Transverse colon (tissue), 4 donors: Measurements from ENCODE around the gene FCMR. TPM values are rescaled to one million over a fixed set of nuclear protein-coding genes. Genes with fewer than 3 reads are reported as not detected.

ENCODE experiments used
- DNase-seq: peaks from one replicate; pipeline ENCODE4 v3.0.0-alpha.2; 2019
- H3K27ac ChIP-seq, 4 donors: fragments of 200-600 bp; sonication (generic); 2 replicates each; pipeline ENCODE4 v1.5.1; 2016 to 2018; ENCODE audit warnings: inconsistent platforms in 4 of 4
- H3K27me3 ChIP-seq: fragments of 200-600 bp; sonication (generic); 2 replicates; pipeline ENCODE4 v1.5.1; 2017; ENCODE audit warnings: inconsistent platforms
- H3K36me3 ChIP-seq, 4 donors: fragments of 200-600 bp; sonication (generic); 2 replicates each; pipeline ENCODE4 v1.5.1; 2017 to 2019; ENCODE audit warnings: inconsistent platforms in 4 of 4
- H3K4me1 ChIP-seq, 4 donors: fragments of 200-600 bp; sonication (generic); 2 replicates each; pipeline ENCODE4 v1.5.1; 2017 to 2020; ENCODE audit warnings: inconsistent platforms in 4 of 4
- H3K4me3 ChIP-seq, 4 donors: fragments of 200-600 bp; sonication (generic); 1 replicate in 1 of 4; 2 replicates in 3 of 4; pipeline versions ENCODE4 v1.5.1 to v1.6.1; 2017 to 2019; ENCODE audit warnings: inconsistent platforms in 4 of 4
- H3K9me3 ChIP-seq, 2 donors: fragments of 200-600 bp; sonication (generic); 2 replicates each; pipeline ENCODE4 v1.5.1; 2017 to 2019; ENCODE audit warnings: inconsistent platforms in 2 of 2
- EP300 ChIP-seq: sonication (generic); formaldehyde crosslinking; IDR thresholded peaks from one replicate; pipeline ENCODE4 v1.6.1; 2017; ENCODE audit warnings: antibody characterized with exemption, low read depth
- POLR2A ChIP-seq: fragments of 450-650 bp; IDR thresholded peaks from one replicate; pipeline ENCODE4 v1.6.1; 2016; ENCODE audit warnings: antibody characterized with exemption, mild to moderate bottlenecking, moderate library complexity
- POLR2AphosphoS5 ChIP-seq, 3 donors: sonication (generic); formaldehyde crosslinking; IDR thresholded peaks; one replicate each; pipeline ENCODE4 v1.6.1; 2016; ENCODE audit warnings: antibody characterized with exemption in 3 of 3
- WGBS, 2 donors: methylation state at CpG; one replicate each; pipeline ENCODE4 v1.1.5; 2018; ENCODE audit warnings: low coverage in 1 of 2; 5-methylcytosine and 5-hydroxymethylcytosine counted together
- in situ Hi-C, 4 donors: fragments of 200-750 bp; cut with MboI; loops; one replicate each; pipeline versions ENCODE4 v1.15.0 to v1.15.1; 2017; ENCODE audit warnings: low sequenced_read_pairs in 3 of 4, low pct_ligation_motif_present in 1 of 4, low pct_unique_long_range_greater_than_20kb in 1 of 4
- intact Hi-C: fragments of 100-400 bp; cut with DNase I; formaldehyde crosslinking; loops from one replicate; pipeline ENCODE4 v1.15.1; 2023; ENCODE audit warnings: low total_unique reads
- total RNA-seq, 4 donors: library from RNA; depleted of rRNA; stranded (reverse); fragments of >200 nt; gene quantifications; one replicate each; pipeline ENCODE4 v1.1.0, GENCODE V29; 2016
- TF ChIP-seq, protein P1 (sequence below), 5 experiments: fragments of 200-600 bp in 3 of 5; fragments of 450-650 bp in 2 of 5; sonication (generic) in 3 of 5; IDR thresholded peaks; 1 replicate in 2 of 5; 2 replicates in 3 of 5; pipeline ENCODE4 v1.5.1; 2016 to 2017; ENCODE audit warnings: antibody characterized with exemption in 5 of 5, inconsistent platforms in 3 of 5, mild to moderate bottlenecking in 2 of 5, moderate library complexity in 1 of 5

Gene FCMR
- total RNA-seq, 4 donors from 2014 or later: 1.00 to 51.6 (median 15.9) TPM

DNA sequence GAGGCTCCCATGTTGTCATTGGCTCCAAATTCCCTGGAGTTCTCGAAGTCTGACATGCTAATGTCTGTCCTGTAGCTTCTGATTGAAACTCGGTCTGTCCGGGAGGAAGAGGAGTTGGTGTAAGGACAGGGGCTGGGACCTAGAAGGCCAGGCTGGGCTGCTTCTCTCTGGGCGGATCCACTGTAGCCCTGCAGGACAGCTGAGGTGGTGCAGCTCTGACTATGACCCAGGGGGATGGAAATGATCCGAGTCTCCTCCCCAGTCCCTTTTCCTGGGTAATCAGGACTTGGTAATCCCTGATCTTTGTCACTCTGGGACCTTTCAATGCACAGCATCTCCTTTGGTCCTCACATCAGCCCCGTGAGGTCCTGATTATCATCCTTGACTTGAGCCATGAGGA, 10.0 kb upstream of the FCMR start:
- TF ChIP-seq POLR2A (no peak), POLR2AphosphoS5 (IDR thresholded peaks at IDR 0.05) (no peak), EP300 (no peak)
- TF ChIP-seq, protein P1, sequence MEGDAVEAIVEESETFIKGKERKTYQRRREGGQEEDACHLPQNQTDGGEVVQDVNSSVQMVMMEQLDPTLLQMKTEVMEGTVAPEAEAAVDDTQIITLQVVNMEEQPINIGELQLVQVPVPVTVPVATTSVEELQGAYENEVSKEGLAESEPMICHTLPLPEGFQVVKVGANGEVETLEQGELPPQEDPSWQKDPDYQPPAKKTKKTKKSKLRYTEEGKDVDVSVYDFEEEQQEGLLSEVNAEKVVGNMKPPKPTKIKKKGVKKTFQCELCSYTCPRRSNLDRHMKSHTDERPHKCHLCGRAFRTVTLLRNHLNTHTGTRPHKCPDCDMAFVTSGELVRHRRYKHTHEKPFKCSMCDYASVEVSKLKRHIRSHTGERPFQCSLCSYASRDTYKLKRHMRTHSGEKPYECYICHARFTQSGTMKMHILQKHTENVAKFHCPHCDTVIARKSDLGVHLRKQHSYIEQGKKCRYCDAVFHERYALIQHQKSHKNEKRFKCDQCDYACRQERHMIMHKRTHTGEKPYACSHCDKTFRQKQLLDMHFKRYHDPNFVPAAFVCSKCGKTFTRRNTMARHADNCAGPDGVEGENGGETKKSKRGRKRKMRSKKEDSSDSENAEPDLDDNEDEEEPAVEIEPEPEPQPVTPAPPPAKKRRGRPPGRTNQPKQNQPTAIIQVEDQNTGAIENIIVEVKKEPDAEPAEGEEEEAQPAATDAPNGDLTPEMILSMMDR (IDR thresholded peaks at IDR 0.05): peak in 1 of 5 experiments; percentile 32
- Histone ChIP-seq H3K9me3 (no peaks in the 10 kb centered on the region), H3K4me3 (no peak overlapping the region), H3K27me3 (no peaks in the 10 kb centered on the region), H3K27ac (peak overlapping the region in 3 of 4 donors; percentile 14 to 78 (median 57)), H3K4me1 (peaks cover under 1 to 38% (median 5%) of the 10 kb centered on the region in 4 donors), H3K36me3 (peaks cover 0 to 16% (median 5%) of the 10 kb centered on the region in 4 donors)
- in situ Hi-C loops: no loop called here
- 81% methylated on average over 6 of the region's 6 CpGs; no CpG with 5 or more reads in 1 of the 2 donors for WGBS, 2 donors
- no peak for DNase-seq
- intact Hi-C loops: no loop called here

DNA sequence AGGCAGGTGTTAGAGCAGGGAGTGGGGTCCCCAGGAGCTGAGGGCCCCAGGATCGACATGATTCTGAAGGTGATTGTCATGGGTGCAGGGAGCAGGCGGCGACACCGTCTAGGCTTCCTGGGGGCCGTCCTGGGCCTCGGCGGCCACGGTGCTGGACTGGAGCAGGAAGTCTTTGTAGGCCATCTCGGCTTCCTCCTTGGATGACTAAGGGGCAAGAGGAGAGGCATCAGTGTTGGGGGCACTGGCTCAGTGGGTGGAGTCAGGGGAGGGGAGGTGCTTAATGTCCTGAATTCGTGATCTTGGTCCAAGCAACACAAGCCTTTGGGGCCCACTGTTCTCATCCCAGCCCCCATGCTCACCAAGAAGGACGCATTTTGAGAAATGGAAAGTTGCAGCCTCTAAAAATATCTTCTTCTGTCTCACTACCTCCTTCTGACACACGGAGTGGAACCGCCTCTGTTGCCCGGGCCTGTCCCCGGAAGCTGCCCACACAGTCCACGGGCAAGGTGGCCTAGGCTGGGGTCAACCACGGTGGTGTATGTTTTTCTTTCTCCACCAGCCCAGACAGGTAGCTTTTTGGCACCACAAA, 8.6 kb upstream of the FCMR start:
- in situ Hi-C loops (no loop called here), intact Hi-C loops (no loop called here)
- WGBS, 2 donors: 61 to 78% methylated on average over 7 to 17 of the region's 17 CpGs
- no peak for TF ChIP-seq EP300
- no peak for TF ChIP-seq POLR2AphosphoS5 (IDR thresholded peaks at IDR 0.05)
- no peak for TF ChIP-seq POLR2A
- TF ChIP-seq, protein P1 (IDR thresholded peaks at IDR 0.05): no peak
- H3K27ac ChIP-seq: peak overlapping the region; percentile 34 to 78 (median 50)
- no peak for DNase-seq
- no peak overlapping the region for H3K4me3 ChIP-seq
- peaks cover 0 to 16% (median 4%) of the 10 kb centered on the region in 4 donors for H3K36me3 ChIP-seq
- H3K9me3 ChIP-seq: no peaks in the 10 kb centered on the region
- H3K27me3 ChIP-seq: no peaks in the 10 kb centered on the region
- H3K4me1 ChIP-seq: peaks cover 5 to 49% (median 8%) of the 10 kb centered on the region in 4 donors

DNA sequence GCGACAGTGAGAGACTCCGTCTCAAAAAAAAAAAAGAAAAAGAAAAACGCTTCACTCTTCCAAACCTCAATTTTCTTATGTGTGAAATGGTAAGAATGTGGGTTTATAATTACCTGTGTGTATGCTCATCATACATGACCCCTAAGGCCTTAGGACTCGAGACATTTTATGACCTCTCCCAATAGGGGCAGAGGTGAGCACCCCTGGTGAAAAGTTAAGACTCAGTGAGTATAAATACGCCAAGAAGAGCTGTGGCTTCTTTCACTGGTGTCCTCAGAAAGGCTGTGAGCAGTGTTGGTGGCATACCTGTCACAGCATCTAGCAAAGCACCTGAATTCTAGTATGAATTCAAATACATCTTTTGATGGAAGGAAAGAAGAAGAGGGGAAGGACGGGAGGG, 7.8 kb upstream of the FCMR start:
- no peak overlapping the region for H3K4me3 ChIP-seq
- in situ Hi-C loops: no loop called here
- no peaks in the 10 kb centered on the region for H3K27me3 ChIP-seq
- H3K27ac ChIP-seq: peak overlapping the region; percentile 34 to 78 (median 50)
- peaks cover 5 to 55% (median 8%) of the 10 kb centered on the region in 4 donors for H3K4me1 ChIP-seq
- no peak for TF ChIP-seq POLR2A
- TF ChIP-seq, protein P1 (IDR thresholded peaks at IDR 0.05): no peak
- no peak for TF ChIP-seq POLR2AphosphoS5 (IDR thresholded peaks at IDR 0.05)
- no peak for TF ChIP-seq EP300
- peaks cover 0 to 16% (median 3%) of the 10 kb centered on the region in 4 donors for H3K36me3 ChIP-seq
- no peak for DNase-seq
- 70 to 77% methylated on average over 2 to 6 of the region's 6 CpGs for WGBS, 2 donors
- H3K9me3 ChIP-seq: no peaks in the 10 kb centered on the region
- intact Hi-C loops: no loop called here

GRCh38 chr1:206926286-206926685, 4.5 kb upstream of the FCMR start:
- WGBS, 2 donors: 50 to 63% methylated on average over 1 to 2 of the region's 2 CpGs
- no peaks in the 10 kb centered on the region for H3K9me3 ChIP-seq
- no peak for DNase-seq
- H3K27me3 ChIP-seq: no peaks in the 10 kb centered on the region
- TF ChIP-seq, protein P1 (IDR thresholded peaks at IDR 0.05): no peak
- no peak for TF ChIP-seq POLR2AphosphoS5 (IDR thresholded peaks at IDR 0.05)
- TF ChIP-seq POLR2A: no peak
- no peak for TF ChIP-seq EP300
- intact Hi-C loops (no loop called here), in situ Hi-C loops (no loop called here)
- H3K4me1 ChIP-seq: peaks cover 5 to 47% (median 8%) of the 10 kb centered on the region in 4 donors
- H3K36me3 ChIP-seq: no peaks in the 10 kb centered on the region
- H3K4me3 ChIP-seq: no peak overlapping the region
- H3K27ac ChIP-seq: peak overlapping the region; percentile 72 to 78 (median 76)
